SH-SY5Y (cell line): Measurements from ENCODE around the gene KCNJ6.

Source experiments
- GATA2 ChIP-seq: IDR thresholded peaks from 2 replicates; pipeline ENCODE4 v1.6.1; 2011; ENCODE audit warnings: mild to moderate bottlenecking, low read depth, low read length
- GATA3 ChIP-seq: IDR thresholded peaks from 2 replicates; pipeline ENCODE4 v1.6.1; 2011; ENCODE audit warnings: low read depth, mild to moderate bottlenecking, low read length, moderate library complexity

- TF ChIP-seq GATA2: no peak
- TF ChIP-seq GATA3: no peak
These were observed 150.9 kb downstream of the KCNJ6 start for GRCh38 chr21:37765221-37765900.
